GM13977 (cell line): ENCODE results near the gene ANGPTL8.

Experiments used
- DNase-seq: peaks from one replicate; pipeline ENCODE4 v3.0.0; 2012; ENCODE audit warnings: low spot score
- CTCF ChIP-seq: IDR thresholded peaks from 2 replicates; pipeline ENCODE4 v1.5.1; 2012; ENCODE audit warnings: mild to moderate bottlenecking, control low read depth; ENCODE audit not compliant: insufficient read depth; ENCODE audit errors: extremely low read depth, missing control alignments
- in situ Hi-C: fragments of 300-500 bp; cut with MboI; formaldehyde crosslinking; loops from one replicate; pipeline ENCODE4 v1.12.0; 2022; ENCODE audit warnings: low sequenced_read_pairs, low pct_unique_long_range_greater_than_20kb, mixed read lengths, inconsistent platforms; ENCODE audit not compliant: unreplicated experiment

The ANGPTL8 gene

GRCh38 chr19:11240008-11240444 lies 607 bp downstream of the ANGPTL8 start:
- no peak for DNase-seq
- TF ChIP-seq CTCF: no peak
- in situ Hi-C loops: no loop called here

- TF ChIP-seq CTCF: no peak
- DNase-seq: no peak
- in situ Hi-C loops: no loop called here
Measured at GRCh38 chr19:11242025-11242424, 2.6 kb downstream of the ANGPTL8 start.

GRCh38 chr19:11242864-11243797 lies 3.7 kb downstream of the ANGPTL8 start:
- DNase-seq: peak; percentile 98
- in situ Hi-C loops: no loop called here
- peak; percentile 60 for TF ChIP-seq CTCF

- DNase-seq: no peak
- in situ Hi-C loops: no loop called here
- no peak for TF ChIP-seq CTCF
Measured at GRCh38 chr19:11243798-11244169, 4.4 kb downstream of the ANGPTL8 start.

- in situ Hi-C loops: no loop called here
- no peak for DNase-seq
- no peak for TF ChIP-seq CTCF
Measured at GRCh38 chr19:11244846-11245589, 5.6 kb downstream of the ANGPTL8 start.

GRCh38 chr19:11246941-11247340 lies 7.5 kb downstream of the ANGPTL8 start:
- in situ Hi-C loops: no loop called here
- no peak for DNase-seq
- no peak for TF ChIP-seq CTCF
